ENCODE measurements around the gene KRT37.

- TF ChIP-seq, protein P1, sequence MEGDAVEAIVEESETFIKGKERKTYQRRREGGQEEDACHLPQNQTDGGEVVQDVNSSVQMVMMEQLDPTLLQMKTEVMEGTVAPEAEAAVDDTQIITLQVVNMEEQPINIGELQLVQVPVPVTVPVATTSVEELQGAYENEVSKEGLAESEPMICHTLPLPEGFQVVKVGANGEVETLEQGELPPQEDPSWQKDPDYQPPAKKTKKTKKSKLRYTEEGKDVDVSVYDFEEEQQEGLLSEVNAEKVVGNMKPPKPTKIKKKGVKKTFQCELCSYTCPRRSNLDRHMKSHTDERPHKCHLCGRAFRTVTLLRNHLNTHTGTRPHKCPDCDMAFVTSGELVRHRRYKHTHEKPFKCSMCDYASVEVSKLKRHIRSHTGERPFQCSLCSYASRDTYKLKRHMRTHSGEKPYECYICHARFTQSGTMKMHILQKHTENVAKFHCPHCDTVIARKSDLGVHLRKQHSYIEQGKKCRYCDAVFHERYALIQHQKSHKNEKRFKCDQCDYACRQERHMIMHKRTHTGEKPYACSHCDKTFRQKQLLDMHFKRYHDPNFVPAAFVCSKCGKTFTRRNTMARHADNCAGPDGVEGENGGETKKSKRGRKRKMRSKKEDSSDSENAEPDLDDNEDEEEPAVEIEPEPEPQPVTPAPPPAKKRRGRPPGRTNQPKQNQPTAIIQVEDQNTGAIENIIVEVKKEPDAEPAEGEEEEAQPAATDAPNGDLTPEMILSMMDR (IDR thresholded peaks at IDR 0.05): no peak
- TF ChIP-seq POLR2A (IDR thresholded peaks at IDR 0.05) (no peak), POLR2AphosphoS5 (IDR thresholded peaks at IDR 0.05) (peak in 1 of 3 donors; percentile 20), EP300 (IDR thresholded peaks at IDR 0.05) (no peak)
Measured at GRCh38 chr17:41421116-41421515, 3.3 kb downstream of the KRT37 start.
